HCT116 (cell line): ENCODE measurements around the gene GPBAR1. TPM values are rescaled to one million over a fixed set of nuclear protein-coding genes. Genes with fewer than 3 reads are reported as not detected.

Experiments used
- CEBPB ChIP-seq: IDR thresholded peaks from 2 replicates; pipeline ENCODE4 v1.6.1; 2012; ENCODE audit warnings: low read depth
- EGR1 ChIP-seq: IDR thresholded peaks from 2 replicates; pipeline ENCODE4 v1.6.1; 2012; ENCODE audit warnings: low read depth
- EZH2phosphoT487 ChIP-seq: fragments of 200-600 bp; IDR thresholded peaks from 2 replicates; pipeline ENCODE4 v1.6.1; 2018; ENCODE audit warnings: antibody characterized with exemption, borderline replicate concordance
- microRNA-seq: library from miRNA; unstranded; fragments of <30 nt; microRNA quantifications from one replicate; pipeline ENCODE4, GENCODE V29; 2016; ENCODE audit warnings: borderline number of aligned reads
- total RNA-seq: library from RNA; stranded (reverse); gene quantifications from one replicate; pipeline ENCODE4 v1.2.1, GENCODE V29; 2021; ENCODE audit not compliant: unreplicated experiment

GPBAR1 gene
- total RNA-seq, 1 experiment from 2014 or later: 0.27 TPM

DNA sequence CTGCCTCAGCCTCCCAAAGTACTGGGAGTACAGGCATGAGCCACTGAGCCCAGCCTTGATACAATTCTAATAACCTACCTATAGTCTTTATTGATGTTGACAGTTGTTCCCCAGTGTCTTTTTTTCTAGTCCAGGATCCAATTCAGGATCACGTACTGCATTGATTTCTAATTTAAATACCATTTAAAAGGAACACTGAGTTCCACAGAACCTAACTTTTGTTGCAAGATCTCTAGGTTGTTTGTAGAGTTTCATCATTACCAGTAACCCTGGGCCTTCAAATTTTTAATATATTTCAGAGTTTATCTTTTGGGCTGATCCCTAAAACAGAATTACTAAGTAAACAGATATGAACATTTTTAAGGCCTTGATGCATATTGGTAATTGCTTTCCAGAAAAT, 52.5 kb downstream of the GPBAR1 start (continued):
- no peak for TF ChIP-seq EZH2phosphoT487
- no peak for TF ChIP-seq CEBPB
- TF ChIP-seq EGR1: no peak

Small RNAs within 50 kb of the gene (microRNA-seq; reads per million reads assigned to microRNA genes)
- 1.2 reads per million for gene MIR6513

Other genes starting within 250 kb of the GPBAR1 start
- 0.27 TPM for gene RUFY4, start 191.8 kb upstream of the GPBAR1 start, total RNA-seq
- gene CXCR2, start 135.0 kb upstream of the GPBAR1 start, total RNA-seq: 0.15 TPM
- gene CXCR1, start 94.1 kb upstream of the GPBAR1 start, total RNA-seq: not detected
- 187 TPM for gene ARPC2, start 43.8 kb upstream of the GPBAR1 start, total RNA-seq
- gene AAMP, start 9.1 kb downstream of the GPBAR1 start, total RNA-seq: 111 TPM
- 58.1 TPM for gene PNKD, start 9.5 kb downstream of the GPBAR1 start, total RNA-seq
- 91.0 TPM for gene TMBIM1, start 31.5 kb downstream of the GPBAR1 start, total RNA-seq
- gene CATIP, start 95.8 kb downstream of the GPBAR1 start, total RNA-seq: 0.57 TPM
- gene SLC11A1, start 121.3 kb downstream of the GPBAR1 start, total RNA-seq: 0.42 TPM
- 90.7 TPM for gene CTDSP1, start 138.9 kb downstream of the GPBAR1 start, total RNA-seq
- gene VIL1, start 158.1 kb downstream of the GPBAR1 start, total RNA-seq: 0.49 TPM